ENCODE data around the gene FPGS. TPM values are rescaled to one million over a fixed set of nuclear protein-coding genes. Genes with fewer than 3 reads are reported as not detected.
A peak's percentile ranks its signal among the peaks of the same experiment; 100 is the strongest.
"Not testable (repeated sequence)": the region's sequence is repeated elsewhere in the genome, so short reads cannot be mapped to it uniquely, and the experiment has no call there.

The FPGS gene
- total RNA-seq, 1 donor from 2014 or later: 18.3 TPM

- DNase-seq (ENCODE audit: low spot score in 2 of 2): no peak
- no peak for FAIRE-seq
These were observed 32.1 kb upstream of the FPGS start for GRCh38 chr9:127770583-127770904.

GRCh38 chr9:127770905-127771569 is 31.6 kb upstream of the FPGS start:
- peak; percentile 81 to 94 for DNase-seq (ENCODE audit: low spot score in 2 of 2)
- FAIRE-seq: no peak

GRCh38 chr9:127771570-127772189 is 31.0 kb upstream of the FPGS start:
- DNase-seq (ENCODE audit: low spot score in 2 of 2) (no peak), FAIRE-seq (no peak)

GRCh38 chr9:127772603-127773002 is 30.1 kb upstream of the FPGS start:
- DNase-seq (ENCODE audit: low spot score in 2 of 2): no peak

GRCh38 chr9:127773272-127773671 is 29.4 kb upstream of the FPGS start:
- no peak for FAIRE-seq
- DNase-seq (ENCODE audit: low spot score in 2 of 2): no peak

More at GRCh38 chr9:127772603-127773002, 30.1 kb upstream of the FPGS start:
- FAIRE-seq: no peak

GRCh38 chr9:127773981-127774380 is 28.7 kb upstream of the FPGS start:
- FAIRE-seq (no peak), DNase-seq (ENCODE audit: low spot score in 2 of 2) (no peak)

GRCh38 chr9:127776195-127776923 is 26.3 kb upstream of the FPGS start:
- DNase-seq (ENCODE audit: low spot score in 2 of 2): no peak
- no peak for FAIRE-seq

GRCh38 chr9:127776924-127777289 is 25.8 kb upstream of the FPGS start:
- DNase-seq (ENCODE audit: low spot score in 2 of 2): no peak
- no peak for FAIRE-seq

GRCh38 chr9:127777368-127777980 is 25.2 kb upstream of the FPGS start:
- DNase-seq (ENCODE audit: low spot score in 2 of 2) (no peak), FAIRE-seq (no peak)

GRCh38 chr9:127778280-127779135 is 24.2 kb upstream of the FPGS start, which contains the start of gene SH2D3C:
Gene SH2D3C (minus strand): TSS chr9:127778666. CDS start chr9:127778627, 39 bp downstream.
- FAIRE-seq (no peak), DNase-seq (ENCODE audit: low spot score in 2 of 2) (no peak)

- no peak for FAIRE-seq
- no peak for DNase-seq (ENCODE audit: low spot score in 2 of 2)
These were observed 23.3 kb upstream of the FPGS start for GRCh38 chr9:127779136-127779981.

GRCh38 chr9:127780126-127780885 is 22.4 kb upstream of the FPGS start:
- FAIRE-seq: no peak
- DNase-seq (ENCODE audit: low spot score in 2 of 2): no peak

GRCh38 chr9:127780909-127781308 is 21.8 kb upstream of the FPGS start:
- FAIRE-seq; DNase-seq (ENCODE audit: low spot score in 2 of 2): not testable (repeated sequence)

GRCh38 chr9:127781806-127782205 is 20.9 kb upstream of the FPGS start:
- DNase-seq (ENCODE audit: low spot score in 2 of 2): no peak
- FAIRE-seq: no peak

GRCh38 chr9:127783111-127784008 is 19.3 kb upstream of the FPGS start:
- no peak for FAIRE-seq
- no peak for DNase-seq (ENCODE audit: low spot score in 2 of 2)

- FAIRE-seq (no peak), DNase-seq (ENCODE audit: low spot score in 2 of 2) (peak; percentile 93)
These were observed 17.4 kb upstream of the FPGS start for GRCh38 chr9:127785023-127785932.

Measured in frontal cortex (tissue), 4 donors.